Upper lobe of left lung (tissue), 6 donors: Measurements from ENCODE around the gene SUCLG2. TPM values are rescaled to one million over a fixed set of nuclear protein-coding genes. Genes with fewer than 3 reads are reported as not detected.

Experiments used
- ATAC-seq, 2 donors: fragments of 200-7000 bp; cut with Tn5 transposase; one replicate each; pipeline ENCODE4 v1.9.1; 2022; ENCODE audit warnings: mild to moderate bottlenecking in 2 of 2, moderate library complexity in 2 of 2; ENCODE audit not compliant: low FRiP score in 2 of 2
- DNase-seq, 2 donors: peaks; one replicate each; pipeline ENCODE4 v3.0.0-alpha.2; 2019 to 2020
- H3K27ac ChIP-seq, 4 donors: fragments of 200-600 bp; sonication (generic); one replicate each; pipeline ENCODE4 v1.5.1; 2016 to 2019
- H3K27me3 ChIP-seq, 4 donors: fragments of 200-600 bp; sonication (generic); one replicate each; pipeline ENCODE4 v1.5.1; 2017 to 2019
- H3K36me3 ChIP-seq, 4 donors: fragments of 200-600 bp; sonication (generic); one replicate each; pipeline ENCODE4 v1.5.1; 2016 to 2019
- H3K4me1 ChIP-seq, 4 donors: fragments of 200-600 bp; sonication (generic); one replicate each; pipeline ENCODE4 v1.5.1; 2018 to 2019
- H3K4me3 ChIP-seq, 4 donors: fragments of 200-600 bp; sonication (generic); one replicate each; pipeline ENCODE4 v1.5.1; 2017 to 2019; ENCODE audit warnings: mild to moderate bottlenecking in 2 of 4, moderate library complexity in 1 of 4
- H3K9me3 ChIP-seq, 4 donors: fragments of 200-600 bp; sonication (generic); one replicate each; pipeline ENCODE4 v1.5.1; 2018 to 2019
- EP300 ChIP-seq, 4 donors: sonication (generic); formaldehyde crosslinking; IDR thresholded peaks; one replicate each; pipeline ENCODE4 v1.5.1; 2017; ENCODE audit warnings: antibody characterized with exemption in 4 of 4, control low read depth in 2 of 4
- POLR2A ChIP-seq, 4 donors: fragments of 450-650 bp; IDR thresholded peaks; one replicate each; pipeline ENCODE4 v1.5.1; 2016 to 2017; ENCODE audit warnings: antibody characterized with exemption in 4 of 4, mild to moderate bottlenecking in 2 of 4
- POLR2AphosphoS5 ChIP-seq, 2 donors: sonication (generic); formaldehyde crosslinking; IDR thresholded peaks; one replicate each; pipeline ENCODE4 v1.5.1; 2017; ENCODE audit warnings: antibody characterized with exemption in 2 of 2
- WGBS, 2 donors: methylation state at CpG; one replicate each; pipeline ENCODE4 v1.1.5; 2017 to 2018; 5-methylcytosine and 5-hydroxymethylcytosine counted together
- total RNA-seq, 6 donors: library from RNA; depleted of rRNA in 4 of 6; stranded (reverse); fragments of >200 nt in 4 of 6; gene quantifications; one replicate each; pipeline versions ENCODE4 v1.1.0 to v1.2.1, GENCODE V29; 2016 to 2021
- TF ChIP-seq, protein P1 (sequence below), 6 experiments: fragments of 450-650 bp in 4 of 6; fragments of 200-600 bp in 2 of 6; sonication (generic) in 2 of 6; IDR thresholded peaks; one replicate each; pipeline ENCODE4 v1.5.1; 2016 to 2019; ENCODE audit warnings: antibody characterized with exemption in 6 of 6
- donor health status: DM: no; HTN: no; CAD: no; lungs with moderate emphysema.
- donor health status: DM: no; HTN: yes; CAD: no; lungs with severe emphysema.

The SUCLG2 gene
- total RNA-seq, 6 donors from 2014 or later: 36.7 to 69.3 (median 50.8) TPM

DNA sequence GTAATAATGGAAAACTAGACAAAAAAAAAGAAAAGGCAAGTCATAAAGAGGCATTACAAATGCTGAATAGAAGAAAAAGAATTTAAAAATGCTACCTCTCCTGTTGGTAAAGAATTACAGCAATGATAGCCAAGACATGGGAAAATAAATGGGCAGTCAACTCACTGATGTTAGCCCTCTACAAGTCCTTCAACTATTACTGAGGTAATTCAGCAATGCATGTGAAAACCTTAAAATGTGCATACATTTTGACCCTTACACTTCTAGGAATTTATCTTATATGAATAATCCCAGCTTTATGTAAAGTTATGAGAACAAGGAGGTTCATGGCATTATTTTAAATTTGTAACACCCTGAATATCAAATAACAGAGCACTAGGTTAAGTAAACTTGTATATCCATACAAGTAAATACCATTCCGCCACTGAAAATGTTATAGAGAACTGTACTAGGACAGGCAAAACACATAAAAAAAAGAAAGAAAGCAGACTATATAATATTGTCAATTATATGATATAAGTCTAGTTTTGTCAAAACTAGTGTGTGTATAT is 166.8 kb downstream of the SUCLG2 start:
- WGBS, 2 donors: 94 to 100% methylated on average over 1 of the region's 1 CpG
- ATAC-seq: no peak
- no peak for TF ChIP-seq POLR2A (IDR thresholded peaks at IDR 0.05)
- no peak for TF ChIP-seq POLR2AphosphoS5 (IDR thresholded peaks at IDR 0.05)
- TF ChIP-seq EP300 (IDR thresholded peaks at IDR 0.05): no peak
- TF ChIP-seq, protein P1, sequence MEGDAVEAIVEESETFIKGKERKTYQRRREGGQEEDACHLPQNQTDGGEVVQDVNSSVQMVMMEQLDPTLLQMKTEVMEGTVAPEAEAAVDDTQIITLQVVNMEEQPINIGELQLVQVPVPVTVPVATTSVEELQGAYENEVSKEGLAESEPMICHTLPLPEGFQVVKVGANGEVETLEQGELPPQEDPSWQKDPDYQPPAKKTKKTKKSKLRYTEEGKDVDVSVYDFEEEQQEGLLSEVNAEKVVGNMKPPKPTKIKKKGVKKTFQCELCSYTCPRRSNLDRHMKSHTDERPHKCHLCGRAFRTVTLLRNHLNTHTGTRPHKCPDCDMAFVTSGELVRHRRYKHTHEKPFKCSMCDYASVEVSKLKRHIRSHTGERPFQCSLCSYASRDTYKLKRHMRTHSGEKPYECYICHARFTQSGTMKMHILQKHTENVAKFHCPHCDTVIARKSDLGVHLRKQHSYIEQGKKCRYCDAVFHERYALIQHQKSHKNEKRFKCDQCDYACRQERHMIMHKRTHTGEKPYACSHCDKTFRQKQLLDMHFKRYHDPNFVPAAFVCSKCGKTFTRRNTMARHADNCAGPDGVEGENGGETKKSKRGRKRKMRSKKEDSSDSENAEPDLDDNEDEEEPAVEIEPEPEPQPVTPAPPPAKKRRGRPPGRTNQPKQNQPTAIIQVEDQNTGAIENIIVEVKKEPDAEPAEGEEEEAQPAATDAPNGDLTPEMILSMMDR (IDR thresholded peaks at IDR 0.05): no peak
- Histone ChIP-seq H3K27ac (no peak overlapping the region), H3K27me3 (no peaks in the 10 kb centered on the region), H3K4me3 (no peak overlapping the region), H3K36me3 (no peaks in the 10 kb centered on the region), H3K9me3 (no peaks in the 10 kb centered on the region), H3K4me1 (no peaks in the 10 kb centered on the region)
- no peak for DNase-seq

DNA sequence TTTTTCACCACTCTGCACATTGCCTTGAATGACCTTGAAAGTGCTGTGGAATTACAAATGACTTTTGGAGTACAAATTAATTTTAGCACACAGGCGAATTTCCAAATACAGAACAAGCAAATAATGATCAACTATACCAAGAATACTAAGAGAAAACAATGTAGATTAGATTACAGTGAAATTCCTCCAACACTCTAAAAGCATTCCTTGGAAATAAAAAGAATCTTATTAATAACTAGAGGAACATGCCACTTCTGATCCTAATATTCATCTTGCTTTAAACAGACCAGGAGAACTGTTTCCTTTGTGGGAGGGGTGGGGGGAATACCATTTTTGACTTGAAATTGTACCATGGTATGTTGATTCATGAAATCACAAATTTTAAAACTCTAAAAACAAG is 167.5 kb downstream of the SUCLG2 start:
- no peak for DNase-seq
- no peak overlapping the region for H3K4me3 ChIP-seq
- H3K4me1 ChIP-seq: no peaks in the 10 kb centered on the region
- no peak overlapping the region for H3K27ac ChIP-seq
- H3K36me3 ChIP-seq: no peaks in the 10 kb centered on the region
- H3K27me3 ChIP-seq: no peaks in the 10 kb centered on the region
- WGBS, 2 donors: 76 to 78% methylated on average over 1 of the region's 1 CpG
- no peak for ATAC-seq
- TF ChIP-seq POLR2AphosphoS5 (IDR thresholded peaks at IDR 0.05): no peak
- TF ChIP-seq, protein P1 (IDR thresholded peaks at IDR 0.05): no peak
- TF ChIP-seq EP300 (IDR thresholded peaks at IDR 0.05): no peak
- no peak for TF ChIP-seq POLR2A (IDR thresholded peaks at IDR 0.05)
- H3K9me3 ChIP-seq: no peaks in the 10 kb centered on the region

DNA sequence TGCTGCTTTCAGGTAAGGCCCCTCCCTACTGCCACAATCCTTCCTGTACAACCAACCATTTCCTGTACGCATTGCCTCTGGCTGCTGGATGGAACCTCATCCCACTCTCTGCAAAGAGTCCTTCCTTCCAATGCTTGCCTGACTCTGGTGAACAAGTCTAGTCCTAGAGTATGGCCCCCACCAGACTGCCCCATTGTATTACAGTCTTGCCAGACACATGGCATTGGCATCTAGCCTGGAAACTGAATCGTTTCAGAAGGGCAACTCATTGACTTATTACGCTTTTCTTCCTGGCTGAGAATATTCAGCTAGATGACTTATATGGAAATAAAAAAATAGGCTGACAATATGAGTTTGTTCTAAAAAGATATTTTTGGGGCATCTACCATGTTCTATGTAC is 170.3 kb downstream of the SUCLG2 start:
- ATAC-seq: no peak
- Histone ChIP-seq H3K9me3 (no peaks in the 10 kb centered on the region), H3K36me3 (no peaks in the 10 kb centered on the region), H3K4me1 (no peaks in the 10 kb centered on the region), H3K4me3 (no peak overlapping the region), H3K27me3 (no peaks in the 10 kb centered on the region), H3K27ac (no peak overlapping the region)
- DNase-seq: no peak
- 80 to 89% methylated on average over 3 of the region's 3 CpGs for WGBS, 2 donors
- TF ChIP-seq, protein P1 (IDR thresholded peaks at IDR 0.05): no peak
- TF ChIP-seq EP300 (IDR thresholded peaks at IDR 0.05) (no peak), POLR2A (IDR thresholded peaks at IDR 0.05) (no peak), POLR2AphosphoS5 (IDR thresholded peaks at IDR 0.05) (no peak)

GRCh38 chr3:67481126-67481525 is 173.3 kb downstream of the SUCLG2 start:
- Histone ChIP-seq H3K27me3 (no peaks in the 10 kb centered on the region), H3K36me3 (no peaks in the 10 kb centered on the region), H3K4me3 (no peak overlapping the region), H3K27ac (no peak overlapping the region), H3K9me3 (no peaks in the 10 kb centered on the region), H3K4me1 (no peaks in the 10 kb centered on the region)
- DNase-seq: no peak
- ATAC-seq: no peak
- WGBS, 2 donors: 70 to 84% methylated on average over 4 of the region's 4 CpGs
- TF ChIP-seq, protein P1 (IDR thresholded peaks at IDR 0.05): no peak
- no peak for TF ChIP-seq POLR2AphosphoS5 (IDR thresholded peaks at IDR 0.05)

DNA sequence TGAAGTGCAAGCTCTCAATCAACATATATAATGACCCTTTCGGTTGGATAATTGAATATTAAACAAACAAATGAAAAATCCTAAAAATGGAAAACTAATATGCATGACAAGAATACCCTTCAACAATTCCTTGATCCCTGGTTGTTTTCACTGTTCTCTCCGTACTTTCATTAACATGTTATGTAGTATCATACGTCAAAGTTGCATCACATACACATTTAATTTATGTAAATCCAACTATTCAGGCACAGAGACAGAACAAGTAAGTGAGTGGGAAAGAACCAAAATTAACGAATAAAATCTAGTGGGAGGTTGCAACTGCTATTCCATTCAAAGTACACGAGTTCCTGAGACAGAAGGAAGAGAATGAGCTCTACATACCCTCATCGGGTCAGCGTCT is 176.0 kb downstream of the SUCLG2 start:
- ATAC-seq: no peak
- 95 to 97% methylated on average over 7 of the region's 7 CpGs for WGBS, 2 donors
- Histone ChIP-seq H3K36me3 (no peaks in the 10 kb centered on the region), H3K4me1 (no peaks in the 10 kb centered on the region), H3K4me3 (no peak overlapping the region), H3K27me3 (no peaks in the 10 kb centered on the region), H3K9me3 (no peaks in the 10 kb centered on the region), H3K27ac (no peak overlapping the region)
- no peak for TF ChIP-seq EP300 (IDR thresholded peaks at IDR 0.05)
- no peak for TF ChIP-seq POLR2AphosphoS5 (IDR thresholded peaks at IDR 0.05)
- TF ChIP-seq, protein P1 (IDR thresholded peaks at IDR 0.05): no peak
- TF ChIP-seq POLR2A (IDR thresholded peaks at IDR 0.05): no peak
- no peak for DNase-seq
